ENCODE measurements around the gene TOB1. TPM values are rescaled to one million over a fixed set of nuclear protein-coding genes. Genes with fewer than 3 reads are reported as not detected.

Gene TOB1
- total RNA-seq, 1 experiment from 2014 or later, result 31.6 TPM

GRCh38 chr17:50908140-50908859 is 42.1 kb upstream of the TOB1 start:
- WGBS (ENCODE audit: extremely low coverage, insufficient read length, low lambda C conversion rate), result no CpG with 5 or more reads among the region's 8 CpGs
- H3K56ac ChIP-seq (ENCODE audit: insufficient read length, low read depth, low read length), result no peak overlapping the region
- no peak overlapping the region for H3K23ac ChIP-seq (ENCODE audit: insufficient read length, low read depth, low read length)
- no peaks in the 10 kb centered on the region for H3K23me2 ChIP-seq (ENCODE audit: insufficient read length, low read depth, low read length, poor library complexity, severe bottlenecking)
- H4K8ac ChIP-seq (replicated peaks; ENCODE audit: insufficient read length, low read depth, low read length), result no peak overlapping the region
- H3K14ac ChIP-seq (ENCODE audit: insufficient read depth, low read length), result no peak overlapping the region
- no peak overlapping the region for H2AFZ ChIP-seq (ENCODE audit: low read length)
- Mint-ChIP-seq H3K27ac (peak overlapping the region in 1 of 3 experiments; percentile 59; a peak in 2 of 7 replicates), H3K27me3 (ENCODE audit: low read depth) (no peaks in the 10 kb centered on the region), H3K4me3 (peak overlapping the region in 1 of 2 experiments; percentile 5; a peak in 1 of 5 replicates), H3K4me1 (peaks cover 55 to 64% of the 10 kb centered on the region in 2 experiments), H3K9me3 (no peaks in the 10 kb centered on the region; a peak in 1 of 5 replicates), H3K36me3 (ENCODE audit: insufficient read depth in 1 of 3, low read depth in 3 of 3) (no peaks in the 10 kb centered on the region; a peak in 1 of 7 replicates)
- H3K9me3 ChIP-seq (ENCODE audit: control insufficient read depth, low read depth, low read length), result no peaks in the 10 kb centered on the region
- DNase-seq, result no peak
- H3K9ac ChIP-seq (ENCODE audit: extremely low read depth, insufficient read length, low read length), result no peak overlapping the region
- no peak overlapping the region for H2AK5ac ChIP-seq (ENCODE audit: insufficient read length, low read length)
- H3K27me3 ChIP-seq (ENCODE audit: insufficient read depth, low read length), result no peaks in the 10 kb centered on the region
- no peak overlapping the region for H3K18ac ChIP-seq (ENCODE audit: insufficient read length, low read depth, low read length)
- no peak overlapping the region for H4K5ac ChIP-seq (ENCODE audit: insufficient read length, low read depth, low read length)
- no peak overlapping the region for H2BK12ac ChIP-seq (ENCODE audit: insufficient read length, low read depth, low read length)
- no peak overlapping the region for H2BK5ac ChIP-seq (ENCODE audit: insufficient read length, low read length)
- no peak overlapping the region for H3K4ac ChIP-seq (ENCODE audit: low read depth, low read length)
- H3K79me1 ChIP-seq (ENCODE audit: insufficient read depth, low read depth, low read length, poor library complexity, severe bottlenecking), result no peaks in the 10 kb centered on the region
- H4K20me1 ChIP-seq (ENCODE audit: control insufficient read depth, insufficient read depth, insufficient read length), result no peaks in the 10 kb centered on the region
- H3T11ph ChIP-seq (ENCODE audit: low read length), result no peak overlapping the region
- H3K4me1 ChIP-seq (ENCODE audit: insufficient read depth, low read length), result peaks cover 16% of the 10 kb centered on the region
- H2BK120ac ChIP-seq (ENCODE audit: low read depth, low read length, poor library complexity, severe bottlenecking), result no peak overlapping the region
- TF ChIP-seq, protein P1, sequence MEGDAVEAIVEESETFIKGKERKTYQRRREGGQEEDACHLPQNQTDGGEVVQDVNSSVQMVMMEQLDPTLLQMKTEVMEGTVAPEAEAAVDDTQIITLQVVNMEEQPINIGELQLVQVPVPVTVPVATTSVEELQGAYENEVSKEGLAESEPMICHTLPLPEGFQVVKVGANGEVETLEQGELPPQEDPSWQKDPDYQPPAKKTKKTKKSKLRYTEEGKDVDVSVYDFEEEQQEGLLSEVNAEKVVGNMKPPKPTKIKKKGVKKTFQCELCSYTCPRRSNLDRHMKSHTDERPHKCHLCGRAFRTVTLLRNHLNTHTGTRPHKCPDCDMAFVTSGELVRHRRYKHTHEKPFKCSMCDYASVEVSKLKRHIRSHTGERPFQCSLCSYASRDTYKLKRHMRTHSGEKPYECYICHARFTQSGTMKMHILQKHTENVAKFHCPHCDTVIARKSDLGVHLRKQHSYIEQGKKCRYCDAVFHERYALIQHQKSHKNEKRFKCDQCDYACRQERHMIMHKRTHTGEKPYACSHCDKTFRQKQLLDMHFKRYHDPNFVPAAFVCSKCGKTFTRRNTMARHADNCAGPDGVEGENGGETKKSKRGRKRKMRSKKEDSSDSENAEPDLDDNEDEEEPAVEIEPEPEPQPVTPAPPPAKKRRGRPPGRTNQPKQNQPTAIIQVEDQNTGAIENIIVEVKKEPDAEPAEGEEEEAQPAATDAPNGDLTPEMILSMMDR (conservative IDR thresholded peaks at IDR 0.05), result no peak
- H4K91ac ChIP-seq (ENCODE audit: insufficient read length, low read depth, low read length), result no peak overlapping the region
- H3K27ac ChIP-seq (ENCODE audit: insufficient read length, low read depth, low read length), result no peak overlapping the region
- H2BK20ac ChIP-seq (ENCODE audit: low read depth, low read length, poor library complexity, severe bottlenecking), result no peak overlapping the region
- H2BK15ac ChIP-seq (ENCODE audit: low read depth, low read length), result no peak overlapping the region
- H3K4me2 ChIP-seq (ENCODE audit: insufficient read depth, insufficient read length, low read length), result no peak overlapping the region
- H3K79me2 ChIP-seq (ENCODE audit: insufficient read depth, low read length), result no peaks in the 10 kb centered on the region

Measured in H9 (cell line).